Fibroblast of the aortic adventitia (primary cell): ENCODE results near the gene USP11. TPM values are rescaled to one million over a fixed set of nuclear protein-coding genes. Genes with fewer than 3 reads are reported as not detected.

ENCODE experiments used
- DNase-seq: peaks from one replicate; pipeline ENCODE4 v3.0.0-alpha.2; 2010; ENCODE audit warnings: low read depth
- H3K4me3 ChIP-seq: 2 replicates; pipeline ENCODE4 v1.5.1; 2011; ENCODE audit warnings: low read depth, mild to moderate bottlenecking, control low read depth, low read length, moderate library complexity
- total RNA-seq: library from RNA; depleted of rRNA; stranded (reverse); fragments of >200 nt; gene quantifications from 2 replicates; pipeline ENCODE4 v1.2.3, GENCODE V29; 2012; ENCODE audit warnings: low replicate concordance
- TF ChIP-seq, protein P1 (sequence below): IDR thresholded peaks from 2 replicates; pipeline ENCODE4 v1.5.1; 2011; ENCODE audit warnings: mild to moderate bottlenecking, low read length, control low read depth, inconsistent platforms; ENCODE audit not compliant: insufficient read depth

The USP11 gene
- total RNA-seq, result 11.0 and 41.8 TPM in 2 replicates

DNA sequence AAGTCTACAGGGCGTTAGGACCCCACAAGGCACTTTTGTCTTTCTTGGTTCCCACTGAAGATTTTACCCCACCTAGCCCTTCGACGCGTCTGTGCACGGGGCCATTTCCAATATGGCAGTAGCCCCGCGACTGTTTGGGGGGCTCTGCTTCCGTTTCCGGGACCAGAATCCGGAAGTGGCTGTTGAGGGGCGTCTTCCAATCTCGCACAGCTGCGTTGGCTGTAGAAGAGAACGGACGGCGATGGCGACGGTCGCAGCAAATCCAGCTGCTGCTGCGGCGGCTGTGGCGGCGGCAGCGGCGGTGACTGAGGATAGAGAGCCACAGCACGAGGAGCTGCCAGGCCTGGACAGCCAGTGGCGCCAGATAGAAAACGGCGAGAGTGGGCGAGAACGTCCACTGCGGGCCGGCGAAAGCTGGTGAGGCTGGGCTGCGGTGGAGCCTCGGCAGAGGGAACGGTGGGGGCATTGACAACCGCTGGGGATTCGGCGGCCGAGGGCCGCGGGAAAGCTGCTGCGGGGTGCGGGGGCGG is at the start of gene USP11:
USP11 (plus strand) TSS at position 207 of the 530 bp plus-strand sequence; CDS start at position 242, 35 bp downstream.
- DNase-seq, result peak; percentile 50
- TF ChIP-seq, protein P1, sequence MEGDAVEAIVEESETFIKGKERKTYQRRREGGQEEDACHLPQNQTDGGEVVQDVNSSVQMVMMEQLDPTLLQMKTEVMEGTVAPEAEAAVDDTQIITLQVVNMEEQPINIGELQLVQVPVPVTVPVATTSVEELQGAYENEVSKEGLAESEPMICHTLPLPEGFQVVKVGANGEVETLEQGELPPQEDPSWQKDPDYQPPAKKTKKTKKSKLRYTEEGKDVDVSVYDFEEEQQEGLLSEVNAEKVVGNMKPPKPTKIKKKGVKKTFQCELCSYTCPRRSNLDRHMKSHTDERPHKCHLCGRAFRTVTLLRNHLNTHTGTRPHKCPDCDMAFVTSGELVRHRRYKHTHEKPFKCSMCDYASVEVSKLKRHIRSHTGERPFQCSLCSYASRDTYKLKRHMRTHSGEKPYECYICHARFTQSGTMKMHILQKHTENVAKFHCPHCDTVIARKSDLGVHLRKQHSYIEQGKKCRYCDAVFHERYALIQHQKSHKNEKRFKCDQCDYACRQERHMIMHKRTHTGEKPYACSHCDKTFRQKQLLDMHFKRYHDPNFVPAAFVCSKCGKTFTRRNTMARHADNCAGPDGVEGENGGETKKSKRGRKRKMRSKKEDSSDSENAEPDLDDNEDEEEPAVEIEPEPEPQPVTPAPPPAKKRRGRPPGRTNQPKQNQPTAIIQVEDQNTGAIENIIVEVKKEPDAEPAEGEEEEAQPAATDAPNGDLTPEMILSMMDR, result no peak
- peak within 1 kb of the TSS; percentile 76 for H3K4me3 ChIP-seq

DNA sequence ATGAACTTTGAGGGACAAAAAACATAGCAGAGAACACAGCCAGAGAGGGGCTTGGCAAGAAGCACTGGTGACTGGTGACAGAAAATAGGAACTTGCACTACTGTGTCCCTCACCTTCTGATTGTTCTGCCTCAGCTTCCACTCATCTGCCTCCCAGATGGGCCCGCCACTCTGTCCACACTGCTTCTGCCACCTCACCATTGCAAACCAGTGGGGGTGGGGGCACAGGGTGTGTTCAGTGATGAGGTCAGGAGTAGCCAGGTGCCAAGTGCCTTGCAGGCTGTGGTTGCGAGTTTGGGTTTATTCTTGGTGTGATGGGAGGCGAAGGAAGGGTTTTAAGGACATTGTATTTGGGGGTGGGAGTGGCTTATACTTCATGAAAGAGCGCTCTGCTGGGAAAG is 48.3 kb upstream of the USP11 start:
- DNase-seq, result no peak
- no peak overlapping the region for H3K4me3 ChIP-seq
- TF ChIP-seq, protein P1, result no peak

DNA sequence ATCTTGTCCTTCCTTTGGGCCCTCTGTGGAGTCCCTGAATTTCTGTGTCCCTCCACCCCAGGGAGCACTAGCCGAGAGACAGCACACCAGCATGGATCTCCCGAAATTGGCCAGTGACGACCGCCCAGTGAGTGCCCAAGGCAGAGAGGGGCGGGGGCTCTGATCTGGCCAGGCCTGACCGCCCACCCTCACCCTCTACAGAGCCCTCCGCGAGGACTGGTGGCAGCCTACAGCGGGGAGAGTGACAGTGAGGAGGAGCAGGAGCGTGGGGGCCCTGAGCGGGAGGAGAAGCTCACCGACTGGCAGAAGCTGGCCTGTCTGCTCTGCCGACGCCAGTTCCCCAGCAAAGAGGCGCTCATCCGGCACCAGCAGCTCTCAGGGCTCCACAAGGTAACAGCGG is 47.6 kb upstream of the USP11 start:
- TF ChIP-seq, protein P1, result no peak
- no peak for DNase-seq
- H3K4me3 ChIP-seq, result no peak overlapping the region

GRCh38 chrX:47186096-47186740 is 46.6 kb upstream of the USP11 start:
- DNase-seq, result no peak
- TF ChIP-seq, protein P1, result no peak
- H3K4me3 ChIP-seq, result no peak overlapping the region

GRCh38 chrX:47187106-47187677 is 45.6 kb upstream of the USP11 start:
- TF ChIP-seq, protein P1, result no peak
- no peak for DNase-seq
- H3K4me3 ChIP-seq, result no peak overlapping the region

- no peak overlapping the region for H3K4me3 ChIP-seq
- TF ChIP-seq, protein P1, result no peak
- DNase-seq, result no peak
Measured at GRCh38 chrX:47189906-47190305, 42.9 kb upstream of the USP11 start.
